ENCODE results near the gene QPCTL. TPM values are rescaled to one million over a fixed set of nuclear protein-coding genes. Genes with fewer than 3 reads are reported as not detected.

QPCTL gene
- total and polyA plus RNA-seq, 9 of the 15 experiments (the other 6 are each of a cell fraction or from before 2014, with no cell fraction given): 0.99 to 31.3 (median 12.7) TPM

- 0 out of 4 replicates have a peak, but pooled peaks of 1 of the 2 experiments have one; percentile 11 for TF ChIP-seq UBTF (IDR thresholded peaks at IDR 0.05; ENCODE audit: borderline replicate concordance in 1 of 2, low read depth in 2 of 2, low read length in 2 of 2)
- 0 out of 2 replicates have a peak, but pooled peaks have one; percentile 17 for TF ChIP-seq PHB (CRISPR knock-in tag; IDR thresholded peaks at IDR 0.05)
- TF ChIP-seq ZBTB26 (CRISPR knock-in tag; IDR thresholded peaks at IDR 0.05): peak; percentile 27; the same call in 1 of the 2 replicates
- TF ChIP-seq SP1 (CRISPR knock-in tag; IDR thresholded peaks at IDR 0.05): no peak
- peak; percentile 69 for TF ChIP-seq ZEB2 (IDR thresholded peaks at IDR 0.05)
- TF ChIP-seq ZFP91 (CRISPR knock-in tag; IDR thresholded peaks at IDR 0.05): no peak
- peak; percentile 27 for TF ChIP-seq NCOA4 (IDR thresholded peaks at IDR 0.05; ENCODE audit: partially characterized antibody)
- TF ChIP-seq SRSF1 (IDR thresholded peaks at IDR 0.05; ENCODE audit: low read depth, low read length): no peak
- no peak for TF ChIP-seq CTCF (IDR thresholded peaks at IDR 0.05 in 2 of 3, conservative IDR thresholded peaks at IDR 0.05 in 1 of 3; ENCODE audit: insufficient read depth in 2 of 3, low read depth in 1 of 3, low read length in 3 of 3)
- peak in 1 of 2 experiments; percentile 11; a peak in 1 of 4 replicates for TF ChIP-seq ARNT (IDR thresholded peaks at IDR 0.05)
- peak; percentile 82; the same call in 1 of the 2 replicates for TF ChIP-seq OTX1 (CRISPR knock-in tag; IDR thresholded peaks at IDR 0.05)
- TF ChIP-seq ZNF445 (CRISPR knock-in tag; IDR thresholded peaks at IDR 0.05; ENCODE audit: low read depth): 0 out of 2 replicates have a peak, but pooled peaks have one; percentile 43
Measured at GRCh38 chr19:45716359-45717130, 24.1 kb downstream of the QPCTL start (continued).

All from K562 (cell line).